ENCODE data around the gene CTU2. TPM values are rescaled to one million over a fixed set of nuclear protein-coding genes. Genes with fewer than 3 reads are reported as not detected.
"Not testable (repeated sequence)": the region's sequence is repeated elsewhere in the genome, so short reads cannot be mapped to it uniquely, and the experiment has no call there.

The CTU2 gene
- 10 to 100 TPM; 31.1 to 40.0 TPM for total RNA-seq

- peak; percentile 95 for DNase-seq
- H3K4me1 Mint-ChIP-seq = peaks cover 46% of the 10 kb centered on the region
- peak within 1 kb of the TSS; percentile 98 for H3K27ac Mint-ChIP-seq
- CTCF ChIA-PET = interaction anchor here (1.0 to 3.4 kb wide), 5 partner anchors 11 to 87 kb away, joined by 3 to 17 read pairs (median 5); no protein-coding TSS in a partner anchor
- peak; percentile 70 for ATAC-seq
- H3K9me3 Mint-ChIP-seq (ENCODE audit: low read depth) = no peaks in the 10 kb centered on the region
- no peaks in the 10 kb centered on the region for H3K27me3 Mint-ChIP-seq
- H3K4me3 Mint-ChIP-seq = peak within 1 kb of the TSS; percentile 89
- peaks cover 6% of the 10 kb centered on the region for H3K36me3 Mint-ChIP-seq
Observed at GRCh38 chr16:88706229-88706964, at the start of gene CTU2, which contains the start of gene RNF166. CTU2 (plus strand) TSS chr16:88706503; CDS start chr16:88706531, 28 bp downstream. RNF166 (minus strand) TSS chr16:88706408; CDS start chr16:88706325, 83 bp downstream.

- Mint-ChIP-seq H3K27me3 (no peaks in the 10 kb centered on the region), H3K4me1 (peaks cover 13% of the 10 kb centered on the region), H3K4me3 (no peak overlapping the region), H3K27ac (no peak overlapping the region), H3K9me3 (ENCODE audit: low read depth) (no peaks in the 10 kb centered on the region), H3K36me3 (peaks cover 6% of the 10 kb centered on the region)
- ATAC-seq (no peak), DNase-seq (no peak)
- CTCF ChIA-PET = interaction anchor here (1.7 kb wide), 1 partner anchor 28 kb away, joined by 6 read pairs; no protein-coding TSS in a partner anchor
Observed at GRCh38 chr16:88657371-88657770, 48.9 kb upstream of the CTU2 start.

GRCh38 chr16:88658714-88659113 lies 47.6 kb upstream of the CTU2 start:
- H3K9me3 Mint-ChIP-seq (ENCODE audit: low read depth) = no peaks in the 10 kb centered on the region
- CTCF ChIA-PET = interaction anchor here (1.7 kb wide), 1 partner anchor 26 kb away, joined by 6 read pairs; no protein-coding TSS in a partner anchor
- H3K4me3 Mint-ChIP-seq = no peak overlapping the region
- peaks cover 6% of the 10 kb centered on the region for H3K36me3 Mint-ChIP-seq
- H3K4me1 Mint-ChIP-seq = peaks cover 13% of the 10 kb centered on the region
- no peak overlapping the region for H3K27ac Mint-ChIP-seq
- no peaks in the 10 kb centered on the region for H3K27me3 Mint-ChIP-seq
- DNase-seq (no peak), ATAC-seq (no peak)

GRCh38 chr16:88659160-88659559 lies 47.1 kb upstream of the CTU2 start:
- CTCF ChIA-PET = interaction anchor here (1.7 kb wide), 1 partner anchor 26 kb away, joined by 6 read pairs; no protein-coding TSS in a partner anchor
- peaks cover 16% of the 10 kb centered on the region for H3K4me1 Mint-ChIP-seq
- no peaks in the 10 kb centered on the region for H3K27me3 Mint-ChIP-seq
- ATAC-seq (no peak), DNase-seq (no peak)
- H3K9me3 Mint-ChIP-seq (ENCODE audit: low read depth) = no peaks in the 10 kb centered on the region
- H3K27ac Mint-ChIP-seq = no peak overlapping the region
- no peak overlapping the region for H3K4me3 Mint-ChIP-seq
- H3K36me3 Mint-ChIP-seq = peaks cover 6% of the 10 kb centered on the region

- no peak for ATAC-seq
- H3K9me3 Mint-ChIP-seq (ENCODE audit: low read depth) = no peaks in the 10 kb centered on the region
- no peaks in the 10 kb centered on the region for H3K27me3 Mint-ChIP-seq
- H3K27ac Mint-ChIP-seq = peak overlapping the region; percentile 30
- H3K4me1 Mint-ChIP-seq = peaks cover 21% of the 10 kb centered on the region
- CTCF ChIA-PET = interaction anchor here (1.4 to 1.6 kb wide), 3 partner anchors 24 to 76 kb away, joined by 3 to 6 read pairs (median 5); no protein-coding TSS in a partner anchor
- H3K4me3 Mint-ChIP-seq = peak overlapping the region; percentile 23
- no peak for DNase-seq
- peaks cover 3% of the 10 kb centered on the region for H3K36me3 Mint-ChIP-seq
Observed at GRCh38 chr16:88661468-88661867, 44.8 kb upstream of the CTU2 start.

GRCh38 chr16:88662222-88662842 lies 44.0 kb upstream of the CTU2 start:
- H3K36me3 Mint-ChIP-seq = peaks cover 4% of the 10 kb centered on the region
- no peaks in the 10 kb centered on the region for H3K9me3 Mint-ChIP-seq (ENCODE audit: low read depth)
- peak overlapping the region; percentile 89 for H3K27ac Mint-ChIP-seq
- ATAC-seq (peak; percentile 1), DNase-seq (peak; percentile 56)
- H3K27me3 Mint-ChIP-seq = no peaks in the 10 kb centered on the region
- H3K4me3 Mint-ChIP-seq = peak overlapping the region; percentile 85
- CTCF ChIA-PET = interaction anchor here (0.8 to 1.6 kb wide), 8 partner anchors 9 to 84 kb away, joined by 3 to 9 read pairs (median 4); no protein-coding TSS in a partner anchor
- peaks cover 21% of the 10 kb centered on the region for H3K4me1 Mint-ChIP-seq

GRCh38 chr16:88662843-88663606 lies 43.3 kb upstream of the CTU2 start, which contains the start of gene MVD:
MVD (minus strand) TSS chr16:88663091; CDS start chr16:88663080, 11 bp downstream.
- ATAC-seq (peak; percentile 99), DNase-seq (peak; percentile 98)
- CTCF ChIA-PET = interaction anchor here (0.8 to 1.6 kb wide), 7 partner anchors 8 to 84 kb away, joined by 3 to 9 read pairs (median 4); no protein-coding TSS in a partner anchor
- Mint-ChIP-seq H3K4me3 (peak within 1 kb of the TSS; percentile 85), H3K4me1 (peaks cover 21% of the 10 kb centered on the region), H3K36me3 (peaks cover 4% of the 10 kb centered on the region), H3K9me3 (ENCODE audit: low read depth) (no peaks in the 10 kb centered on the region), H3K27me3 (no peaks in the 10 kb centered on the region), H3K27ac (peak within 1 kb of the TSS; percentile 89)

GRCh38 chr16:88665148-88665547 lies 41.2 kb upstream of the CTU2 start:
- peaks cover 7% of the 10 kb centered on the region for H3K36me3 Mint-ChIP-seq
- H3K4me1 Mint-ChIP-seq = peaks cover 20% of the 10 kb centered on the region
- ATAC-seq (no peak), DNase-seq (no peak)
- H3K4me3 Mint-ChIP-seq = peak overlapping the region; percentile 14
- no peaks in the 10 kb centered on the region for H3K9me3 Mint-ChIP-seq (ENCODE audit: low read depth)
- no peak overlapping the region for H3K27ac Mint-ChIP-seq
- no peaks in the 10 kb centered on the region for H3K27me3 Mint-ChIP-seq
- CTCF ChIA-PET = interaction anchor here (1.9 to 2.7 kb wide), 2 partner anchors 16 to 36 kb away, joined by 7 to 14 read pairs; no protein-coding TSS in a partner anchor

- Mint-ChIP-seq H3K27me3 (no peaks in the 10 kb centered on the region), H3K27ac (no peak overlapping the region), H3K36me3 (peaks cover 5% of the 10 kb centered on the region), H3K4me3 (no peak overlapping the region), H3K9me3 (ENCODE audit: low read depth) (no peaks in the 10 kb centered on the region), H3K4me1 (peaks cover 19% of the 10 kb centered on the region)
- DNase-seq (no peak), ATAC-seq (no peak)
- CTCF ChIA-PET = interaction anchor here (1.9 to 2.7 kb wide), 2 partner anchors 16 to 36 kb away, joined by 7 to 14 read pairs; no protein-coding TSS in a partner anchor
Observed at GRCh38 chr16:88665570-88665969, 40.7 kb upstream of the CTU2 start.

GRCh38 chr16:88667461-88667860 lies 38.8 kb upstream of the CTU2 start:
- Mint-ChIP-seq H3K27me3 (no peaks in the 10 kb centered on the region), H3K9me3 (ENCODE audit: low read depth) (no peaks in the 10 kb centered on the region)
- CTCF ChIA-PET = interaction anchor here (0.7 to 0.9 kb wide), 2 partner anchors 13 to 35 kb away, joined by 3 read pairs; no protein-coding TSS in a partner anchor

GRCh38 chr16:88669493-88669892 lies 36.8 kb upstream of the CTU2 start:
- H3K27me3 Mint-ChIP-seq; H3K4me1 Mint-ChIP-seq; H3K4me3 Mint-ChIP-seq; H3K27ac Mint-ChIP-seq; DNase-seq; H3K9me3 Mint-ChIP-seq (ENCODE audit: low read depth); ATAC-seq; H3K36me3 Mint-ChIP-seq: not testable (repeated sequence)
- CTCF ChIA-PET = interaction anchor here (0.8 to 4.2 kb wide), 2 partner anchors 12 to 20 kb away, joined by 3 to 16 read pairs; no protein-coding TSS in a partner anchor

More at GRCh38 chr16:88667461-88667860, 38.8 kb upstream of the CTU2 start:
- Mint-ChIP-seq H3K27ac (no peak overlapping the region), H3K4me3 (no peak overlapping the region), H3K36me3 (peaks cover 5% of the 10 kb centered on the region), H3K4me1 (peaks cover 8% of the 10 kb centered on the region)
- ATAC-seq (no peak), DNase-seq (no peak)

GRCh38 chr16:88669980-88670379 lies 36.3 kb upstream of the CTU2 start:
- DNase-seq = no peak

More at GRCh38 chr16:88669980-88670379, 36.3 kb upstream of the CTU2 start:
- CTCF ChIA-PET = interaction anchor here (0.8 to 4.2 kb wide), 3 partner anchors 8 to 20 kb away, joined by 3 to 16 read pairs (median 4); partner anchors contain the start of gene MVD
- Mint-ChIP-seq H3K4me1 (peaks cover 2% of the 10 kb centered on the region), H3K27ac (no peak overlapping the region), H3K9me3 (ENCODE audit: low read depth) (no peaks in the 10 kb centered on the region), H3K27me3 (no peaks in the 10 kb centered on the region), H3K4me3 (no peak overlapping the region), H3K36me3 (peaks cover 5% of the 10 kb centered on the region)
- no peak for ATAC-seq
